Heart left ventricle (tissue), 13 donors: ENCODE results near the gene NLRC3.

ENCODE experiments used
- CTCF ChIP-seq, 12 donors: fragments of 200-600 bp; sonication (generic) in 4 of 12; IDR thresholded peaks; one replicate each; pipeline versions ENCODE4 v1.5.0 to v1.8.0; 2018 to 2022; ENCODE audit warnings: antibody characterized with exemption in 12 of 12, mild to moderate bottlenecking in 5 of 12
- POLR2A ChIP-seq, 2 donors: fragments of 450-650 bp; IDR thresholded peaks; one replicate each; pipeline ENCODE4 v1.6.1; 2017; ENCODE audit warnings: antibody characterized with exemption in 2 of 2, mild to moderate bottlenecking in 2 of 2, moderate library complexity in 2 of 2
- donor health status: ischemic (EF 13 %, LVEDD 7.1; RV severe dilation, severe dysfunction).
- donor health status: DM: no; HTN: yes; CAD: no.
- donor health status: DM: no; HTN: no; CAD: no.
- donor health status: ischemic (EF 25% LVEDD 6.9; RV normal size, moderate dysfunction).
- donor health status: ischemic (EF 25% LVEDD 5.7; RV mildly dilated, moderate dysfunction).
- donor health status: ischemic (EF 35%, LVEDD 5.7; RV mildly dilated, moderate dysfunction).
- donor health status: nonischemic (EF 11% LVEDD 7.7; RV severe dilation, severe dysfunction).
- donor health status: DM: yes; HTN: yes; CAD: no.
- donor health status: PGD.
- donor health status: ischemic (EF 29% LVEDD 5.4; RV normal size, mild dysfunction).
- donor health status: nonischemic (EF 23%, LVEDD 6.1; RV moderate dilation, normal function).

- TF ChIP-seq CTCF (IDR thresholded peaks at IDR 0.05) (no peak), POLR2A (IDR thresholded peaks at IDR 0.05) (no peak)
Observed at GRCh38 chr16:3570420-3571062, 6.7 kb downstream of the NLRC3 start.
